Neuronal stem cell (in vitro differentiated cells): ENCODE measurements around the gene WSCD2.

ENCODE experiments used
- DNase-seq: peaks from one replicate; pipeline ENCODE4 v3.0.0-alpha.2; 2013; ENCODE audit warnings: low spot score
- H2AFZ ChIP-seq: one replicate; pipeline ENCODE4 v1.6.1; 2013; ENCODE audit warnings: mild to moderate bottlenecking, low read length, inconsistent platforms
- H2AK5ac ChIP-seq: 2 replicates; pipeline ENCODE4 v1.6.1; 2013; ENCODE audit warnings: low read depth, mild to moderate bottlenecking, inconsistent platforms, low read length, moderate library complexity, mixed read lengths
- H2BK120ac ChIP-seq: 2 replicates; pipeline ENCODE4 v1.6.1; 2013; ENCODE audit warnings: low read depth, mild to moderate bottlenecking, inconsistent platforms, low read length, moderate library complexity, mixed read lengths
- H2BK12ac ChIP-seq: one replicate; pipeline ENCODE4 v1.6.1; 2013; ENCODE audit warnings: low read length, inconsistent platforms
- H2BK15ac ChIP-seq: 2 replicates; pipeline ENCODE4 v1.6.1; 2013; ENCODE audit warnings: mild to moderate bottlenecking, low read length, inconsistent platforms, mixed read lengths
- H2BK5ac ChIP-seq: one replicate; pipeline ENCODE4 v1.6.1; 2013; ENCODE audit warnings: inconsistent platforms, mild to moderate bottlenecking, low read length, moderate library complexity
- H3K14ac ChIP-seq: one replicate; pipeline ENCODE4 v1.6.1; 2013; ENCODE audit warnings: low read length, inconsistent platforms
- H3K18ac ChIP-seq: 2 replicates; pipeline ENCODE4 v1.6.1; 2013; ENCODE audit warnings: low read length, inconsistent platforms
- H3K23ac ChIP-seq: 2 replicates; pipeline ENCODE4 v1.6.1; 2013; ENCODE audit warnings: low read depth, mild to moderate bottlenecking, mixed read lengths, low read length, inconsistent platforms; ENCODE audit not compliant: poor library complexity
- H3K27ac ChIP-seq: replicated peaks from 3 replicates; pipeline ENCODE4 v1.5.1; 2013; ENCODE audit warnings: low read length, inconsistent platforms
- H3K27me3 ChIP-seq, 3 experiments: 2 replicates each; pipeline ENCODE4 v1.6.1; 2013; ENCODE audit warnings: low read length in 3 of 3, mild to moderate bottlenecking in 2 of 3, inconsistent platforms in 1 of 3, low read depth in 1 of 3, mixed read lengths in 1 of 3, moderate library complexity in 1 of 3; ENCODE audit not compliant: control insufficient read depth in 3 of 3, insufficient read depth in 3 of 3
- H3K36me3 ChIP-seq, 2 donors: replicated peaks in 1 of 2; 2 replicates each; pipeline ENCODE4 v1.6.1; 2013; ENCODE audit warnings: low read length in 2 of 2; ENCODE audit not compliant: control insufficient read depth in 2 of 2, insufficient read depth in 2 of 2
- H3K4ac ChIP-seq: 2 replicates; pipeline ENCODE4 v1.6.1; 2013; ENCODE audit warnings: inconsistent platforms, mild to moderate bottlenecking, low read length, moderate library complexity
- H3K4me1 ChIP-seq, 2 donors: 1 replicate in 1 of 2; 2 replicates in 1 of 2; pipeline ENCODE4 v1.6.1; 2013; ENCODE audit warnings: low read length in 2 of 2, low read depth in 1 of 2; ENCODE audit not compliant: control insufficient read depth in 2 of 2, insufficient read depth in 1 of 2
- H3K4me2 ChIP-seq: one replicate; pipeline ENCODE4 v1.6.1; 2013; ENCODE audit warnings: mild to moderate bottlenecking, low read length, inconsistent platforms; ENCODE audit not compliant: insufficient read depth, poor library complexity, severe bottlenecking
- H3K4me3 ChIP-seq, 2 donors: 2 replicates each; pipeline ENCODE4 v1.5.1; 2013; ENCODE audit warnings: low read length in 2 of 2, mild to moderate bottlenecking in 2 of 2, inconsistent platforms in 1 of 2, moderate library complexity in 1 of 2
- H3K79me1 ChIP-seq: one replicate; pipeline ENCODE4 v1.6.1; 2013; ENCODE audit warnings: low read depth, mild to moderate bottlenecking, inconsistent platforms, low read length, moderate library complexity
- H3K9ac ChIP-seq: one replicate; pipeline ENCODE4 v1.6.1; 2013; ENCODE audit warnings: mild to moderate bottlenecking, low read depth, low read length, inconsistent platforms; ENCODE audit not compliant: poor library complexity
- H3K9me3 ChIP-seq, 2 donors: replicated peaks in 1 of 2; 2 replicates each; pipeline versions ENCODE3 to v1.6.1; 2013; ENCODE audit warnings: low read length in 2 of 2, mild to moderate bottlenecking in 2 of 2, inconsistent platforms in 1 of 2, low read depth in 1 of 2, mixed read lengths in 1 of 2, moderate library complexity in 1 of 2; ENCODE audit not compliant: control insufficient read depth in 2 of 2, insufficient read depth in 1 of 2
- H4K8ac ChIP-seq: one replicate; pipeline ENCODE4 v1.6.1; 2013; ENCODE audit warnings: low read depth, mild to moderate bottlenecking, inconsistent platforms, low read length, moderate library complexity
- H4K91ac ChIP-seq: one replicate; pipeline ENCODE4 v1.6.1; 2013; ENCODE audit warnings: low read length, low read depth, mild to moderate bottlenecking, inconsistent platforms; ENCODE audit not compliant: poor library complexity
- WGBS, 2 donors: extraction: QIAGEN DNeasy Blood & Tissue Kit; methylation state at CpG; one replicate each; pipeline ENCODE4 v1.1.7; 2013; ENCODE audit warnings: missing lambda C conversion rate in 2 of 2, mixed read lengths in 1 of 2; ENCODE audit not compliant: insufficient read length in 2 of 2, insufficient replicate concordance in 1 of 2; ENCODE audit errors: extremely low coverage in 2 of 2; 5-methylcytosine and 5-hydroxymethylcytosine counted together

WSCD2 gene

DNA sequence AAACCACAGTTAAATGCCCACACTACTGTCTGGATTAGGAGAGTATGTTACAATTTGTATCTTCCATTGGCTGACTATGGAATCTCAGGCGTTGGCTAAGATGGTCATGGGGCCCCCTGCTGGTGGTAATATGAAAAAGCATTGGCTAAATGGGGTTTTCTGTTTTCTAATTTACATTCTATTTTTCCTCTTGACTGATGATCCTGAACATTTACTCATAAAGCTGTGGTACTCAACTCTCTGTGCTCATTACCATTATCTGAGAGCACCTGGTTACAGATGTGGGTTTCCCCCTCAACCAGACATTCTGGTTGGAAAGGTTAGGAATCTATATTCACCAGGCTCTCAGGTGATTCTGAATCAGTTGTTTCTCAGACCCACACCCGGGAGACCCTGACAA is 64.8 kb downstream of the WSCD2 start:
- H3K4ac ChIP-seq: no peak overlapping the region
- H4K8ac ChIP-seq: no peak overlapping the region
- H3K9me3 ChIP-seq: no peaks in the 10 kb centered on the region
- H3K4me1 ChIP-seq: no peaks in the 10 kb centered on the region
- H4K91ac ChIP-seq: no peak overlapping the region
- H3K18ac ChIP-seq: no peak overlapping the region
- no peak overlapping the region for H3K4me3 ChIP-seq
- no peaks in the 10 kb centered on the region for H3K27me3 ChIP-seq
- no peak overlapping the region for H2BK5ac ChIP-seq
- no peak overlapping the region for H3K4me2 ChIP-seq
- no peak overlapping the region for H2BK120ac ChIP-seq
- H3K27ac ChIP-seq: no peak overlapping the region
- WGBS, 2 donors: no CpG with 5 or more reads among the region's 2 CpGs
- H3K36me3 ChIP-seq: no peaks in the 10 kb centered on the region
- no peak overlapping the region for H3K23ac ChIP-seq
- no peaks in the 10 kb centered on the region for H3K79me1 ChIP-seq
- no peak overlapping the region for H3K14ac ChIP-seq
- no peak overlapping the region for H3K9ac ChIP-seq
- DNase-seq: peak; percentile 27
- no peak overlapping the region for H2AK5ac ChIP-seq
- H2BK12ac ChIP-seq: no peak overlapping the region
- H2BK15ac ChIP-seq: no peak overlapping the region
- H2AFZ ChIP-seq: no peak overlapping the region

DNA sequence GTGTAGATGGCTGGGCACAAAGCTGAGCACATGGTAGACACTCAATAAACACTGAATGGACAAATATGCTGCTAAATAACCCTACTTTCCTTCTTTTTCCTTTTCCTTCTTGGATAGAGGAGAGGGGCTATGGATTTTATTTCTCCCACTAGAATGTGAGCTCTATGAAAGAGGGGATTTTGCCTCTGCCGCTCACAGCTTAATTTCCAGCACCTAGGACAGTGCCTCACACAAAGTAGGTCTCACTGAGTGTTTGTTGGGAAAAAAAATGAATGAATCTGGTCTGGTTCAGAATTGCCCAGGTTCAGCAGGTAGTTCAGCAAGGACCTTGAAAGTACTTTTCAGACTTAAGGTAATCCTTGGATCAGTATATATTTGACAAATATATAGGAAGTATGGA is 65.5 kb downstream of the WSCD2 start:
- Histone ChIP-seq H2AK5ac (no peak overlapping the region), H3K27me3 (no peaks in the 10 kb centered on the region), H3K36me3 (no peaks in the 10 kb centered on the region), H2BK15ac (no peak overlapping the region), H4K91ac (no peak overlapping the region), H2BK5ac (no peak overlapping the region), H2AFZ (no peak overlapping the region), H3K4me3 (no peak overlapping the region), H3K9ac (no peak overlapping the region), H2BK12ac (no peak overlapping the region), H3K4ac (no peak overlapping the region), H3K4me2 (no peak overlapping the region), H3K18ac (no peak overlapping the region), H2BK120ac (no peak overlapping the region), H3K9me3 (no peaks in the 10 kb centered on the region), H3K27ac (no peak overlapping the region), H3K4me1 (no peaks in the 10 kb centered on the region), H4K8ac (no peak overlapping the region), H3K79me1 (no peaks in the 10 kb centered on the region), H3K23ac (no peak overlapping the region), H3K14ac (no peak overlapping the region)
- peak; percentile 23 for DNase-seq
- WGBS, 2 donors: no CpG with 5 or more reads among the region's 1 CpG

DNA sequence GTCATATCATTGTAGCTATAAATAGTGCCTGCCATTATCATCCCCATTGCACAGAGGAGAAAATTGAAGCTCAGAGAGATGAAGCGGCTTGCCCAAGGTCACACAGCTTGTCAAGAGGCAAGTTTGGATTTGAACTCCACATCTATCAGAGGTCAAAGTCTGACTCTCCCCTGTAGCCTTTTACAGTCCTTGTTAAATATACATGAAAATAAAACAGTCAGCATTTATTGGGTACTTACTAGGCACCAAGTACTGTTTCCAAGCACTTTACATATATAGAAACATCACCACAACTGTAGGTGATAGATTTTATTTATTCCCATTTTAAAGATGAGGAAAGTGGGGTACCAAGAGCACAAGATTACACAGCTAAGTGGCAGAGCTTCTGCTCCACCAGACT is 67.2 kb downstream of the WSCD2 start:
- no peak overlapping the region for H3K9ac ChIP-seq
- WGBS, 2 donors: no CpG with 5 or more reads among the region's 1 CpG
- H3K18ac ChIP-seq: no peak overlapping the region
- H3K4me3 ChIP-seq: no peak overlapping the region
- no peak for DNase-seq
- H3K4me1 ChIP-seq: no peaks in the 10 kb centered on the region
- no peak overlapping the region for H3K27ac ChIP-seq
- H3K14ac ChIP-seq: no peak overlapping the region
- H3K4ac ChIP-seq: no peak overlapping the region
- no peak overlapping the region for H2BK12ac ChIP-seq
- no peaks in the 10 kb centered on the region for H3K36me3 ChIP-seq
- H3K9me3 ChIP-seq: no peaks in the 10 kb centered on the region
- H2BK5ac ChIP-seq: no peak overlapping the region
- no peaks in the 10 kb centered on the region for H3K79me1 ChIP-seq
- H3K4me2 ChIP-seq: no peak overlapping the region
- H2BK15ac ChIP-seq: no peak overlapping the region
- no peak overlapping the region for H2AK5ac ChIP-seq
- H2BK120ac ChIP-seq: no peak overlapping the region
- no peak overlapping the region for H2AFZ ChIP-seq
- no peak overlapping the region for H3K23ac ChIP-seq
- no peak overlapping the region for H4K91ac ChIP-seq
- no peaks in the 10 kb centered on the region for H3K27me3 ChIP-seq
- no peak overlapping the region for H4K8ac ChIP-seq

DNA sequence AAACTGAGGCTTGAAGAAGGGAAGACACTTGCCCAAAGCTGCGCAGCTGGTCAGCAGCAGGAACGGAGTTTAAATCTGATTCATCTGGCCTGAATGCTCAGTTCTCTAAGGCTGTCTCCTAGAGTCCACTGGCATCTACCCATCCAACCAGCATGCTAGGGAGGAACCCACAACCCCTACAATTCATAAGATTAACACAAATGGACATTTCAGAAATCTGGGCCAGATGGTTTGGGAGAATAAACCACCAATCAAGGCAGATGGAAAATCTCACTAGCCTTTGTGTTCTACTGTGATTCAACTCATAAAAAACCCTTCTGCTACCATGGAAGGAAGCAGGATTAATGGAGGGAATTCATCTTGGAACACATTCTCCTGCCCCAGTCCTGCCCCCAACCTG is 67.8 kb downstream of the WSCD2 start:
- H3K4ac ChIP-seq: no peak overlapping the region
- H3K14ac ChIP-seq: no peak overlapping the region
- H3K27ac ChIP-seq: no peak overlapping the region
- no peak overlapping the region for H2AFZ ChIP-seq
- no peaks in the 10 kb centered on the region for H3K79me1 ChIP-seq
- no peak overlapping the region for H3K4me3 ChIP-seq
- no peak overlapping the region for H2BK120ac ChIP-seq
- no peak overlapping the region for H3K23ac ChIP-seq
- H4K91ac ChIP-seq: no peak overlapping the region
- no peak overlapping the region for H2BK12ac ChIP-seq
- H3K9ac ChIP-seq: no peak overlapping the region
- H2AK5ac ChIP-seq: no peak overlapping the region
- no peak overlapping the region for H4K8ac ChIP-seq
- H3K4me1 ChIP-seq: no peaks in the 10 kb centered on the region
- no peak overlapping the region for H3K4me2 ChIP-seq
- no peaks in the 10 kb centered on the region for H3K9me3 ChIP-seq
- H3K18ac ChIP-seq: no peak overlapping the region
- WGBS, 2 donors: no CpG with 5 or more reads among the region's 2 CpGs
- no peaks in the 10 kb centered on the region for H3K36me3 ChIP-seq
- no peak overlapping the region for H2BK15ac ChIP-seq
- DNase-seq: no peak
- no peak overlapping the region for H2BK5ac ChIP-seq
- H3K27me3 ChIP-seq: no peaks in the 10 kb centered on the region
